Keratinocyte (primary cell): Measurements from ENCODE around the gene CIP2A.

ENCODE experiments used
- CTCF ChIP-seq, 3 experiments: IDR thresholded peaks in 1 of 3; conservative IDR thresholded peaks in 1 of 3; optimal IDR thresholded peaks in 1 of 3; 2 replicates in 2 of 3; 3 replicates in 1 of 3; pipeline versions ENCODE3 to v1.5.1; 2011; ENCODE audit warnings: low read length in 3 of 3, mild to moderate bottlenecking in 3 of 3, moderate library complexity in 2 of 3, control low read depth in 1 of 3, inconsistent platforms in 1 of 3; ENCODE audit not compliant: insufficient read depth in 2 of 3; ENCODE audit errors: extremely low read depth in 1 of 3
- EZH2 ChIP-seq: IDR thresholded peaks from one replicate; pipeline ENCODE4 v1.6.1; 2012; ENCODE audit warnings: inconsistent platforms, mild to moderate bottlenecking, low read length, moderate library complexity

- TF ChIP-seq CTCF (optimal IDR thresholded peaks at IDR 0.05 in 1 of 3, IDR thresholded peaks at IDR 0.05 in 1 of 3, conservative IDR thresholded peaks at IDR 0.05 in 1 of 3; ENCODE audit: extremely low read depth in 1 of 3, insufficient read depth in 2 of 3, low read length in 3 of 3) (no peak), EZH2 (no peak)
Observed at GRCh38 chr3:108509263-108509662, 80.0 kb downstream of the CIP2A start.
